Mesodermal cell (in vitro differentiated cells): ENCODE data around the gene NFKB1. TPM values are rescaled to one million over a fixed set of nuclear protein-coding genes. Genes with fewer than 3 reads are reported as not detected.

Source experiments
- H3K27ac ChIP-seq: 2 replicates; pipeline ENCODE4 v1.7.0; 2013; ENCODE audit warnings: mild to moderate bottlenecking, low read depth, low read length, moderate library complexity; ENCODE audit not compliant: severe bottlenecking
- H3K36me3 ChIP-seq: 2 replicates; pipeline ENCODE4 v1.7.1; 2013; ENCODE audit warnings: mild to moderate bottlenecking, low read length, moderate library complexity; ENCODE audit not compliant: control insufficient read depth, insufficient read depth
- H3K4me1 ChIP-seq: one replicate; pipeline ENCODE4 v1.7.1; 2013; ENCODE audit warnings: mild to moderate bottlenecking, low read length; ENCODE audit not compliant: insufficient read depth, control insufficient read depth, poor library complexity, severe bottlenecking
- H3K4me3 ChIP-seq: 2 replicates; pipeline ENCODE4 v1.7.0; 2013; ENCODE audit warnings: low read length, control low read depth, mild to moderate bottlenecking; ENCODE audit not compliant: insufficient read depth, poor library complexity, severe bottlenecking; ENCODE audit errors: extremely low read depth
- H3K9me3 ChIP-seq: 2 replicates; pipeline ENCODE4 v1.7.1; 2013; ENCODE audit warnings: mild to moderate bottlenecking, low read length, moderate library complexity; ENCODE audit not compliant: control insufficient read depth
- WGBS, 2 experiments: methylation state at CpG; one replicate each; pipeline ENCODE4 v1.1.5; 2013; ENCODE audit warnings: missing lambda C conversion rate in 2 of 2; ENCODE audit not compliant: insufficient coverage in 2 of 2; 5-methylcytosine and 5-hydroxymethylcytosine counted together
- polyA plus RNA-seq, 2 experiments: library from polyadenylated mRNA; stranded (reverse); fragments of 50-300 nt; gene quantifications; one replicate each; pipeline ENCODE4 v1.2.3, GENCODE V29; 2013

Gene NFKB1, protein sequence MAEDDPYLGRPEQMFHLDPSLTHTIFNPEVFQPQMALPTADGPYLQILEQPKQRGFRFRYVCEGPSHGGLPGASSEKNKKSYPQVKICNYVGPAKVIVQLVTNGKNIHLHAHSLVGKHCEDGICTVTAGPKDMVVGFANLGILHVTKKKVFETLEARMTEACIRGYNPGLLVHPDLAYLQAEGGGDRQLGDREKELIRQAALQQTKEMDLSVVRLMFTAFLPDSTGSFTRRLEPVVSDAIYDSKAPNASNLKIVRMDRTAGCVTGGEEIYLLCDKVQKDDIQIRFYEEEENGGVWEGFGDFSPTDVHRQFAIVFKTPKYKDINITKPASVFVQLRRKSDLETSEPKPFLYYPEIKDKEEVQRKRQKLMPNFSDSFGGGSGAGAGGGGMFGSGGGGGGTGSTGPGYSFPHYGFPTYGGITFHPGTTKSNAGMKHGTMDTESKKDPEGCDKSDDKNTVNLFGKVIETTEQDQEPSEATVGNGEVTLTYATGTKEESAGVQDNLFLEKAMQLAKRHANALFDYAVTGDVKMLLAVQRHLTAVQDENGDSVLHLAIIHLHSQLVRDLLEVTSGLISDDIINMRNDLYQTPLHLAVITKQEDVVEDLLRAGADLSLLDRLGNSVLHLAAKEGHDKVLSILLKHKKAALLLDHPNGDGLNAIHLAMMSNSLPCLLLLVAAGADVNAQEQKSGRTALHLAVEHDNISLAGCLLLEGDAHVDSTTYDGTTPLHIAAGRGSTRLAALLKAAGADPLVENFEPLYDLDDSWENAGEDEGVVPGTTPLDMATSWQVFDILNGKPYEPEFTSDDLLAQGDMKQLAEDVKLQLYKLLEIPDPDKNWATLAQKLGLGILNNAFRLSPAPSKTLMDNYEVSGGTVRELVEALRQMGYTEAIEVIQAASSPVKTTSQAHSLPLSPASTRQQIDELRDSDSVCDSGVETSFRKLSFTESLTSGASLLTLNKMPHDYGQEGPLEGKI
- 9.8 TPM for polyA plus RNA-seq (2013, experiment 1 of 2)
- 9.3 TPM for polyA plus RNA-seq (2013, experiment 2 of 2)

- Histone ChIP-seq H3K4me1 (peaks cover 6% of the 10 kb centered on the region), H3K36me3 (no peaks in the 10 kb centered on the region), H3K27ac (peak within 1 kb of the TSS; percentile 86), H3K4me3 (peak within 1 kb of the TSS; percentile 73), H3K9me3 (no peaks in the 10 kb centered on the region)
- 6 to 10% methylated on average over 29 to 39 of the region's 63 CpGs for WGBS, 2 experiments
Measured at GRCh38 chr4:102500696-102501446, at the start of gene NFKB1. TSS of gene NFKB1 (plus strand) at chr4:102501359. CDS start at chr4:102525519, 24,160 bp downstream.

DNA sequence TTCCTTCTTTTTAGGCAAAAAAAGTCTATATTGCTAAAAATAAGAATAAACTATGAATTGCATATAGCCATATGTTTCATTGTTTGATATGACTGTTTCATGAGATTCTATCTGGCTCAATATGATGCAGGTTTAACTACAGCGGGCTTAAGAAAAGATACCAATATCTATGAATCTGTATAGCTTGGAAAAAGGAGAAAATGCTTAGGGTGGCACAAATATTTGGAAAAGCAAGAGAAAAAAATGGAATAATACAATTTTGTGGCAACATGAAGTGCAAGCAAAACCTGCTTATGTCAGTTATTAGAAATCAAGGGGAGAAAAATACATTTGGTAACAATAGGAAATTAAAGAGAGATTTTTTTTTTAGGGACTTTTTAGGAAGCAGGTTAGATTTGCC lies 48.3 kb upstream of the NFKB1 start:
- WGBS, 2 experiments = 91% methylated on average over 1 of the region's 1 CpG; no CpG with 5 or more reads in 1 of the 2 experiments
- Histone ChIP-seq H3K4me3 (no peak overlapping the region), H3K9me3 (no peaks in the 10 kb centered on the region), H3K4me1 (no peaks in the 10 kb centered on the region), H3K27ac (no peak overlapping the region), H3K36me3 (no peaks in the 10 kb centered on the region)

- Histone ChIP-seq H3K36me3 (no peaks in the 10 kb centered on the region), H3K27ac (no peak overlapping the region), H3K9me3 (no peaks in the 10 kb centered on the region), H3K4me3 (no peak overlapping the region), H3K4me1 (no peaks in the 10 kb centered on the region)
- WGBS, 2 experiments = 100% methylated on average over 1 of the region's 3 CpGs; no CpG with 5 or more reads in 1 of the 2 experiments
Measured at GRCh38 chr4:102453827-102454226, 47.3 kb upstream of the NFKB1 start.

DNA sequence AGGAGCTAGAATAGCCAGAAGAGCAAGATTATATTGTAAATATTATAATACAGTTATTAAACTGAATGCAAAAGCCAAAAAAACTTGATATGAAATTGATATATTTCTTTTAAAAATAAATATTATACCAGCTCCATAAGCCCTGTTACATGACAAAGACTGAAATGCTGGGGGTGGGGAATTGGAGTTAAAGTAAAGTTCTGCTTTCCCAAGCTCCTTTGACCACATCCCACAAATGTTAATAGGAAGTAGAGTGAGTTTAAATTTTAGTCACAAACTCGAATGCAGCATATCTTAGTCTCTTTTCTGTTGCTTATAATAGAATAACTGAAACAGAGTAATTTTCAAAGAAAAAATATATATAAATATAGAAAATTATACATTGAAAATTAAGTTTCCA lies 46.9 kb upstream of the NFKB1 start:
- no peaks in the 10 kb centered on the region for H3K36me3 ChIP-seq
- H3K9me3 ChIP-seq = no peaks in the 10 kb centered on the region
- no CpG with 5 or more reads among the region's 1 CpG for WGBS, 2 experiments
- H3K27ac ChIP-seq = no peak overlapping the region
- no peak overlapping the region for H3K4me3 ChIP-seq
- no peaks in the 10 kb centered on the region for H3K4me1 ChIP-seq

- Histone ChIP-seq H3K36me3 (no peaks in the 10 kb centered on the region), H3K4me3 (no peak overlapping the region), H3K4me1 (no peaks in the 10 kb centered on the region), H3K27ac (no peak overlapping the region), H3K9me3 (no peaks in the 10 kb centered on the region)
- 86 to 90% methylated on average over 9 of the region's 9 CpGs for WGBS, 2 experiments
Measured at GRCh38 chr4:102454981-102455685, 46.0 kb upstream of the NFKB1 start.

DNA sequence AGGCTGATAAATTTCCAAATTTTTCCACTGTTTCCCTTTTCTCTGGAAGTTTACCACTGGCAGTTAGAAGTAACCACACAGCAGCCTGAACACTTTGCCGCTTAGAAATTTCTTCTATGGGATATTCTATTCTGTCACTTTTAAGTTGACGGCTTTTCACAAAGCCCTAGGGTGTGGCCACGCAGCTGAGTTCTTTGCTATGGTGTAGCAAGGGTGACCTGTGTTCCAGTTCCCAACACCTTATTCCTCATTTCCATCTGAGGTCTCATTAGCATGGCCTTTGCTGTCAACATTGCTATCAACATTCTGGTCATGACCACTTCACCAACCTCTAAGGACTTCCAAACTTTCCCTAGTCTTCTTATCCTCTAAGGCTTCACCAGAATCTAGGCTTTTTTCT lies 45.4 kb upstream of the NFKB1 start:
- WGBS, 2 experiments = 79 to 90% methylated on average over 2 of the region's 3 CpGs
- H3K36me3 ChIP-seq = no peaks in the 10 kb centered on the region
- no peaks in the 10 kb centered on the region for H3K9me3 ChIP-seq
- H3K4me3 ChIP-seq = no peak overlapping the region
- no peaks in the 10 kb centered on the region for H3K4me1 ChIP-seq
- H3K27ac ChIP-seq = no peak overlapping the region

GRCh38 chr4:102466298-102466697 lies 34.9 kb upstream of the NFKB1 start:
- 100% methylated on average over 1 of the region's 2 CpGs for WGBS, 2 experiments
- Histone ChIP-seq H3K36me3 (no peaks in the 10 kb centered on the region), H3K4me3 (no peak overlapping the region), H3K9me3 (no peaks in the 10 kb centered on the region), H3K4me1 (no peaks in the 10 kb centered on the region), H3K27ac (no peak overlapping the region)

- Histone ChIP-seq H3K4me3 (no peak overlapping the region), H3K27ac (no peak overlapping the region), H3K4me1 (no peaks in the 10 kb centered on the region), H3K36me3 (no peaks in the 10 kb centered on the region), H3K9me3 (no peaks in the 10 kb centered on the region)
- no CpG with 5 or more reads among the region's 1 CpG for WGBS, 2 experiments
Measured at GRCh38 chr4:102469806-102470205, 31.4 kb upstream of the NFKB1 start.

DNA sequence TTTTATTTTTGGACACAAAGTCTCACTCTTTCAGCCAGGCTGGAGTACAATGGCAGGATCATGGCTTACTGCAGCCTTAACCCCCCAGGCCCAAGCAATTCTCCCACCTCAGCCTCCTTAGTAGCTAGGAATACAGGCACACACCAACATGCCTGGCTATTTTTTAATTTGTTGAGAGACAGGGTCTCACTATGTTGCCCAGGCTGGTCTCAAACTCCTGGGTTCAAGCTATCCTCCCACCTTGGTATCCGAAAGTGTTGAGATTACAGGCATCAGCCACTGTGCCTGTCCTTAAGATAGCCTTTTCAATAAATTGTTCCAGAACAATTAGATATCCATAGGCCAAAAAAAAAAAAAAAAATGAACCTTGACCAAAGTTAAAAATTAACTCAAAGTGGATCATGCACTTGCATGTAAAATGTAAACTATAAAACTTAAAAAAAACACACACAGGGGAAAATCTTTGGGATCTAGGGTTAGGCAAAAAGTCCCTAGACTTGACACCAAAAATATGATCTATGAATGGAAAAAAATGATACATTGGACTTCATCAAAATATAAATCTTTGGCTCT lies 28.6 kb upstream of the NFKB1 start:
- peaks cover 3% of the 10 kb centered on the region for H3K9me3 ChIP-seq
- H3K4me3 ChIP-seq = no peak overlapping the region
- H3K4me1 ChIP-seq = no peaks in the 10 kb centered on the region
- 89 to 100% methylated on average over 1 of the region's 1 CpG for WGBS, 2 experiments
- no peak overlapping the region for H3K27ac ChIP-seq
- no peaks in the 10 kb centered on the region for H3K36me3 ChIP-seq
